Left ventricle myocardium superior (tissue), 1 donor: ENCODE measurements around the gene MS4A2. TPM values are rescaled to one million over a fixed set of nuclear protein-coding genes. Genes with fewer than 3 reads are reported as not detected.
"Not testable (repeated sequence)": the region's sequence is repeated elsewhere in the genome, so short reads cannot be mapped to it uniquely, and the experiment has no call there.

Experiments used
- ATAC-seq: fragments of 200-7000 bp; cut with Tn5 transposase; one replicate; pipeline ENCODE4 v1.9.1; 2020; ENCODE audit warnings: mild to moderate bottlenecking, moderate library complexity
- DNase-seq: peaks from one replicate; pipeline ENCODE4 v3.0.0-alpha.2; 2020
- intact Hi-C: fragments of 100-400 bp; cut with micrococcal nuclease; formaldehyde crosslinking; loops from one replicate; pipeline ENCODE4 v1.11.0; 2022
- long read RNA-seq: library from polyadenylated mRNA; unstranded; transcript quantifications from one replicate; pipeline ENCODE4 v2.0.0, GENCODE V29; 2021
- total RNA-seq: library from RNA; stranded (reverse); fragmentation: NEBNext Ultra II Directional; extraction: Animal tissue kit (Norgen Biotek cat#: 25700); gene quantifications from one replicate; pipeline ENCODE4 v1.2.1, GENCODE V29; 2021
- donor health status: DM: no; HTN: yes; CAD: no; lungs with severe emphysema.

MS4A2 gene
- total RNA-seq = 0.42 TPM
- long read RNA-seq = 0 reads

DNA sequence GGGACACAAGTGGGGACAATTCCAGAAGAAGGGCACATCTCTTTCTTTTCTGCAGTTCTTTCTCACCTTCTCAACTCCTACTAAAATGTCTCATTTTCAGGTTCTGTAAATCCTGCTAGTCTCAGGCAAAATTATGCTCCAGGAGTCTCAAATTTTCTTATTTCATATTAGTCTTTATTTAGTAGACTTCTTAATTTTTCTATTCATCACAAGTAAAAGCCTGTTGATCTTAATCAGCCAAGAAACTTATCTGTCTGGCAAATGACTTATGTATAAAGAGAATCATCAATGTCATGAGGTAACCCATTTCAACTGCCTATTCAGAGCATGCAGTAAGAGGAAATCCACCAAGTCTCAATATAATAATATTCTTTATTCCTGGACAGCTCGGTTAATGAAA is at the start of gene MS4A2:
TSS of gene MS4A2 (plus strand) at position 301 of the 400 bp plus-strand sequence. CDS start 102 bp downstream, outside the sequence.
- intact Hi-C loops = no loop called here
- no peak for DNase-seq

DNA sequence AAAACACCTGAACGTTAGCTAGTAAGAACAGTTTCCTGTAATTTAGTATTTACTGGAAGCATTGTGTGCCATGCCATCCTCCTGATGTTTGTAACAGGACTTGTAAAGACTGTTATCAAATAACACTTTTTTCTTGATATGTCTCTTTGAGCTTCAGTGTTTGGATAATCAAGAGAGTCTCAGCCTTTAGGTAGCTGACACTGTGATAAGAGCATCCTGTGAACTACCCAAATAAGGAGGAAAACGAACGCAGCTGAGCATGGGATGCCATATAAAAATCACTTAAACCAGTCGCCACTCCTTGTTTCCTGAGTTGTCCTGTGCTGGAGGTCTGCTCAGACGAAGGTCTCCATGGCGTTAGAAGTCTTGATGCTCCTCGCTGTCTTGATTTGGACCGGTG is 48.4 kb upstream of the MS4A2 start, which contains the start of gene OOSP2:
TSS of gene OOSP2 (plus strand) at position 301 of the 400 bp plus-strand sequence. CDS start at position 352, 51 bp downstream.
- DNase-seq = no peak
- no peak for ATAC-seq
- intact Hi-C loops = no loop called here

More for the DNA sequence above, at the start of gene MS4A2:
- no peak for ATAC-seq

- ATAC-seq, intact Hi-C loops, DNase-seq: not testable (repeated sequence)
These were observed 38.0 kb upstream of the MS4A2 start for GRCh38 chr11:60050422-60050821.

DNA sequence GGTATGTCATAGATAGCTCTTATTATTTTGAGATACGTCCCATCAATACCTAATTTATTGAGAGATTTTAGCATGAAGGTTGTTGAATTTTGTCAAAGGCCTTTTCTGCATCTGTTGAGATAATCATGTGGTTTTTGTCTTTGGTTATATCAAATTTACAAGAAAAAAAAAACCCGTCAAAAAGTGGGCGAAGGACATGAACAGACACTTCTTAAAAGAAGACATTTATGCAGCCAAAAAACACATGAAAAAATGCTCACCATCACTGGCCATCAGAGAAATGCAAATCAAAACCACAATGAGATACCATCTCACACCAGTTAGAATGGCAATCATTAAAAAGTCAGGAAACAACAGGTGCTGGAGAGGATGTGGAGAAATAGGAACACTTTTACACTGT is 37.6 kb upstream of the MS4A2 start:
- ATAC-seq, DNase-seq, intact Hi-C loops: not testable (repeated sequence)

GRCh38 chr11:60056349-60056969 is 32.0 kb upstream of the MS4A2 start, which contains the start of gene MS4A3:
Gene MS4A3 (plus strand): TSS chr11:60056665. CDS start chr11:60061161, 4,496 bp downstream.
- ATAC-seq (no peak), DNase-seq (no peak)
- intact Hi-C loops = no loop called here

DNA sequence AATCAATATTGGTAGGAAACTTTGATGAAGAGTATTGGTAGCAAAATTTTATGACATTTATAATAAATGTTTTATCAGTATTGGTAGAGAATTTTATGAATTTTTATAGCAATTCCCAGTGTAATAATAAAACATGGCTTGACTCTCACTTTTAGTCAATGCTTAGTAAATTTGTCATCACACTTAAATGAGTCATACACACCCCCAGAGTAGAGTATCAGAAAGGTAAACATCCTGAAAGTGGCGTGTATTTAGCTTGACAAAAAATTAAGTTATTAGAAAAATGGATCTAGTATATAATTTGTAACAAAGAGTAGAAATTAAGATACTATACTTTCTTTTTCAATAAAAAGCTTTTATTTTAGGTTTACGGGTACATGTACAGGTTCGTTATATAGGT is 29.4 kb upstream of the MS4A2 start:
- ATAC-seq (no peak), DNase-seq (no peak)
- intact Hi-C loops = no loop called here

DNA sequence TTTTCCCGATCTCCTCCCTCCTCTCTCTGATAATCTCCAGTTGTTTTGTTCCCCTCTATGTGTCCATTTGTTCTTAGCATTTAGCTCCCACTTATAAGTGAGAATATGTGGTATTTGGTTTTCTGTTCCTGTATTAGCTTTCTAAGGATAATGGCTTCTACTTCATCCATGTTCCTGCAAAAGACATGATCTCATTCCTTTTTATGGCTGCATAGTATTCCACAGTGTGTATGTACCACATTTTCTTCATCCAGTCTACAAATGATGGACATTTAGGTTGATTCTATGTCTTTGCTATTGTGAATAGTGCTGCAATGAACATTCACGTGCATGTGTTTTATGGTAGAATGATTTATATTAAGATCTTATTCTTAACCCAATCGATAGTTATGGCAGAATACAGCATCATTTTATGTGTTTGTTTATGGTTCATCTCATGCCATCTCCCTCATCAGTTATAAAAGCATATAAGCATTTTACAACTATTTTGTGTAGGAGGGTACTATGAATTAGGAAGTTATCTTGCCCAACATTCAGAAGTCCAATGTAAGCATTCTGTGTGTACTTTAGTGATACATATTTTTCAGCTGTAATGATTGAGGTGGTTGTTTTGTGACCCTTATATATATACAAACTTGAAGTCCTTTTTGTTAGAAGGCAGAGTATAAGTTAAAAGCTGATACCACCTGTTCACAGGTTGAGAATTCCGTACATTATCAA is 28.8 kb upstream of the MS4A2 start:
- ATAC-seq (no peak), DNase-seq (no peak)
- intact Hi-C loops = no loop called here

DNA sequence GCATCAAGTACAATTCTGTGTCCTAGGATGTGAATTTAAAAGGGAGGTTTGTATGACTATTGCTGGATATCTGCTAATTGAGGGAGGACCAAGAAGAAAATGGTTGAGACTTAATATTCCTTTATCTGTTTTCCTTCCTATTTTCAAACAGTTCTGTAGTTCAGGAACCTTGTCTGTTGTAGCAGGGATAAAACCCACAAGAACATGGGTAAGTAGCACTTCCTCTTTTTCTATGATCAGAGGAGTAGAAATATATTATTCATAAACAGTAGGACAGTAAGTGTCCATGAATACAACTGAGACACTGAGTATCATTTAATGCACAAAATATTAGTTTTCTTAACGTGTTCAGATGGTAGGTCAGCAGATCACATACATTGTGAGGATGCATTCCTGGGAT is 24.4 kb upstream of the MS4A2 start:
- ATAC-seq = no peak
- no peak for DNase-seq
- intact Hi-C loops = no loop called here

GRCh38 chr11:60065801-60066200 is 22.7 kb upstream of the MS4A2 start:
- intact Hi-C loops = no loop called here
- no peak for DNase-seq
- ATAC-seq = no peak

DNA sequence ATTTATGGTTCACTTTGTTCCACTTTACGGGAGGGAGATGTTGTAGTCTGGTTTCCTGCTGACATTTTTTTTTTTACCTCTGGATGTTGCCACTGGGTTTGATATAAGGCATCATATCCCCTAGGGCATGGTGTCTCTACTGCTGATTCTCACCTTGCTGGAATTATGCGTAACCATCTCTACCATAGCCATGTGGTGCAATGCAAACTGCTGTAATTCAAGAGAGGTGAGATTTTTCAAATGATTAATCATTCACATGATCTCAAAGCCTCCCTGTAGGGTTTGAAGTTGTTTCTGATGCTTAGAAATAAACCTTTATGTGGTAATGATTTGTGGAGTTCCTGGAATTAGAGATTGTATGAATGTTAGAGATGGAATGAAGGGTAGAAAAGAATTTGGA is 19.0 kb upstream of the MS4A2 start:
- DNase-seq (no peak), ATAC-seq (no peak)
- intact Hi-C loops = no loop called here

DNA sequence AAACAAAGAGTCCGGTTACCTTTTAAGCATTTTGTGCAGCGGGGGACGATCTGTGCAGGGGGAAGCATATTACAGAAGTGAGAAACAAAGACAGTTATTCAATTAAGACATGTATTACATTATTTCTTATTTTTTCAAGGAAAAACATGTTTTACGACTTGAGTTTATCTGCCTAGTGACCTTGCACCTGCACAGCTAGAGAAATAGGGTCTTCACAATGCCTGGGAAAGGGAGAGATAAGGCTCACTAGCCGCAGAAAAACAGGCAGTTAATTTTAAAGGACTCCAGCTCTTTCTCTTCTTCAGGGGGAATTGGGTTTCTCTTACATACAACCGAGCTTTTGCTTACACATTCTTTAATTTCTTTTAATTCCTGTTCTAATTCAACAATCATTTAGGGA is 16.8 kb upstream of the MS4A2 start:
- intact Hi-C loops, DNase-seq, ATAC-seq: not testable (repeated sequence)

DNA sequence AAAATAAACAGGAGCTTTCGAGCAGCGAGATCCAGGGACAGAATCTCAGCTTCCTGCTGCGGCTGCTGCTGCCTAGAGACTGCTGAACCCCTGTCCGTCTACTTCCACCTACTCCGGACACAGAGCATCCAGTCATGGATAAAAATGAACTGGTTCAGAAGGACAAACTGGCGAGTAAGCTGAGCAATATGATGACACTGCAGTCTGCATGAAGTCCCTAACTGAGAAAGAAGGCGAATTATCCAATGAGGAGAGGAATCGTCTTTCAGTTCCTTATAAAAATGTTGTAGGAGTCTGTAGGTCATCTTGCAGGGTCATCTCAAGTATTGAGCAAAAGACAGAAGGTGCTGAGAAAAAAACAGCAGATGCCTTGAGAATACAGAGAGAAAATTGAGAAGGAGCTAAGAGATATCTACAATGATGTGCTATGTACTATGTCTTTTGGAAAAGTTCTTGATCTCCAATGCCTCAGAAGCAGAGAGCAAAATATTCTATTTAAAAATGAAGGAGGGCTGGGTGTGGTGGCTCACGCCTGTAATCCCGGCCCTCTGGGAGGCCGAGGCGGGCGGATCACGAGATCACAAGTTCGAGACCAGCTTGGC is 11.1 kb upstream of the MS4A2 start:
- ATAC-seq (no peak), DNase-seq (no peak)
- intact Hi-C loops = no loop called here

DNA sequence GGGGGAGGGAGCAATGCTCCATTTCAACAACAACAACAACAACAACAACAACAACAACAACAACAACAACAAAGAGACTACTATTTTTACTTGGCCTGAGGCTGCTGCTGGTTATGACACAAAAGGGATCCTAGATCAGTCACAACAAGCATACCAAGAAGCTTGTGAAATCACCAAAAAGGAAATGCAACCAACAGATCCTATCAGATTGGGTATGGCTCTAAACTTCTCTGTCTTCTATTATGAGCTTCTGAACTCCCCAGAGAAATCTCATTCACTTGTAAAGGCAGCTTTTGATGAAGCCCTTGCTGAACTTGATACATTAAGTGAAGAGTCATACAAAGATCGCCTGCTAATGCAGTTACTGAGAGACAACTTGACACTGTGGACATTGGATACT is 10.5 kb upstream of the MS4A2 start:
- ATAC-seq (no peak), DNase-seq (no peak)
- intact Hi-C loops = no loop called here

DNA sequence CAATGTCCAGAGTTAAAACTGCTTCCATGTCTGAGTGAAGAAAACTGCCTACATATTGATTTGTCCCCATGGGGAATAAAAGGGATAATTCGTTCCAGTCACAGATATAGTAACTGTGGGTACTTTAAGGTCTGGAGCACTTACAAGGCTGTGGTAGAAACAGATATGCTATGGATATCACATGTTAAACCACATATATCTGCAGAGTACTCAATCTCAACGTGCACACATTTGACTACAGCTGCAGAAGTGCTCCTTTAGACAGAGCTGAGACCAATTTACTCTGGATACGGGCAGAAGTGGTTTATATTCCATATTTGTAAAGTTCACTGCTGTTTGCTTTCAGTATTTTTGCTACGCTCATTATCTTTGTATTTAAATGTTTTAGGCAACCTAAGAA is 9.7 kb upstream of the MS4A2 start:
- ATAC-seq = no peak
- DNase-seq = no peak
- intact Hi-C loops = no loop called here

DNA sequence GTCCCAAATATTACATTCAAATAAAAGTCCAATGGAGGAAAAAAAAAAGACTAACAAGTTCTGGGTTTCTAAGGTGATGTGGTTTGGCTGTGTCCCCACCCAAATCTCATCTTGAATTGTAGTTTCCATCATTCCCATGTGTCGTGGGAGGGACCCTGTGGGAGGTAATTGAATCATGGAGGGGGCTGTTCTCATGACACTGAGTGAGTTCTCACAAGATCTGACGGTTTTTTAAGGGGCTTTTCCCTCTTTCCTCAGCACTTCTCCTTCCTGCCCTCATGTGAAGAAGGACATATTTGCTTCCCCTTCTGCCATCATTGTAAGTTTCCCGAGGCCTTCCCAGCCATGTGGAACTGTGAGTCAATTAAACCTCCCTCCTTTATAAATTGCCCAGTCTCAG is 7.9 kb upstream of the MS4A2 start:
- DNase-seq (no peak), ATAC-seq (no peak)
- intact Hi-C loops = no loop called here

- no peak for DNase-seq
- intact Hi-C loops = no loop called here
- no peak for ATAC-seq
These were observed 3.7 kb upstream of the MS4A2 start for GRCh38 chr11:60084631-60085273.

GRCh38 chr11:60085909-60086308 is 2.6 kb upstream of the MS4A2 start:
- intact Hi-C loops = no loop called here
- DNase-seq = no peak
- ATAC-seq = no peak

DNA sequence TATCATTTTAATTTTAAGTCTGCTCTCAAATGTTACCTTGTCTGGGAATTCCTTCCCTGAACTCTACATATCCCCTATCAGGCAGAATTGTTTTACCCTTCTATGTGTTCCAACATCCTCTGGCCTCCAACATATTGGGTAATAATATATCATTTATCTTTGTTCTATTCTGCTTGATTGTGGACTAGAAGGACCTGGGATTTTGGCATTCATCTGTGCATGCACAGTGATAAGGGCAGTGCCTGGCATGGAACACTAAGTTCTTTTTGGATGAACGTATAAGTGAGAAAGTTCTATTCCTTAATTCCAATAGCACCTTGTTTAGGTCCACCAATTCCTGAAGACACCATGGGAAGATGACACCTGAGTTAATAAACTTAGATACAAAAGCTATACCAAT is 1.2 kb upstream of the MS4A2 start:
- no peak for DNase-seq
- intact Hi-C loops = no loop called here
- peak; percentile 30 for ATAC-seq

GRCh38 chr11:60095477-60096120 is 7.1 kb downstream of the MS4A2 start:
- intact Hi-C loops = no loop called here
- ATAC-seq = no peak
- no peak for DNase-seq
